Activated CD4-positive, alpha-beta T cell treated with anti-CD3 and anti-CD28 coated beads for 4 hours (primary cell): ENCODE measurements around the gene NOS3.

ENCODE experiments used
- DNase-seq, 2 donors: peaks; one replicate each; pipeline ENCODE4 v3.0.0-alpha.2; 2020

The NOS3 gene

GRCh38 chr7:150965273-150965830, 25.5 kb upstream of the NOS3 start:
- DNase-seq, result no peak

GRCh38 chr7:150966002-150966401, 24.8 kb upstream of the NOS3 start:
- DNase-seq, result no peak

- no peak for DNase-seq
Observed at GRCh38 chr7:150967349-150967748, 23.5 kb upstream of the NOS3 start.

GRCh38 chr7:150968056-150968733, 22.6 kb upstream of the NOS3 start:
- no peak for DNase-seq

GRCh38 chr7:150968734-150969372, 22.0 kb upstream of the NOS3 start:
- DNase-seq, result no peak

- DNase-seq, result no peak
Observed at GRCh38 chr7:150969475-150969874, 21.3 kb upstream of the NOS3 start.

- no peak for DNase-seq
Observed at GRCh38 chr7:150970424-150970823, 20.4 kb upstream of the NOS3 start.

- DNase-seq, result no peak
Observed at GRCh38 chr7:150971242-150972022, 19.4 kb upstream of the NOS3 start.

- no peak for DNase-seq
Observed at GRCh38 chr7:150972023-150972468, 18.8 kb upstream of the NOS3 start.

- no peak for DNase-seq
Observed at GRCh38 chr7:150972741-150973140, 18.1 kb upstream of the NOS3 start.

- peak in 1 of 2 donors; percentile 27 for DNase-seq
Observed at GRCh38 chr7:150973571-150974451, 17.0 kb upstream of the NOS3 start.

- peak; percentile 86 to 87 for DNase-seq
Observed at GRCh38 chr7:150974468-150975391, 16.1 kb upstream of the NOS3 start.

GRCh38 chr7:150975536-150976319, 15.1 kb upstream of the NOS3 start:
- no peak for DNase-seq

GRCh38 chr7:150976529-150977381, 14.1 kb upstream of the NOS3 start:
- no peak for DNase-seq

- DNase-seq, result no peak
Observed at GRCh38 chr7:150977382-150978125, 13.3 kb upstream of the NOS3 start.

- peak; percentile 25 to 29 for DNase-seq
Observed at GRCh38 chr7:150978126-150978789, 12.6 kb upstream of the NOS3 start, which contains the start of gene KCNH2. KCNH2 (minus strand) TSS chr7:150978321; CDS start chr7:150977913, 408 bp downstream.

GRCh38 chr7:150979713-150980390, 11.0 kb upstream of the NOS3 start:
- DNase-seq, result no peak
